GM19397 (cell line): Measurements from ENCODE around the gene SIX3.
A peak's percentile ranks its signal among the peaks of the same experiment; 100 is the strongest.

Experiments
- ATAC-seq: cut with Tn5 transposase; IDR thresholded peaks from one replicate; pipeline ENCODE4 v1.9.1; 2021; ENCODE audit warnings: mild to moderate bottlenecking, moderate library complexity; ENCODE audit not compliant: unreplicated experiment

SIX3 gene

GRCh38 chr2:44954889-44955592, 13.5 kb downstream of the SIX3 start:
- no peak for ATAC-seq

GRCh38 chr2:44955593-44956392, 14.3 kb downstream of the SIX3 start:
- ATAC-seq, result peak; percentile 62

GRCh38 chr2:44956843-44957242, 15.3 kb downstream of the SIX3 start:
- ATAC-seq, result no peak

- no peak for ATAC-seq
These were observed 16.3 kb downstream of the SIX3 start for GRCh38 chr2:44957656-44958327.

GRCh38 chr2:44959855-44960254, 18.4 kb downstream of the SIX3 start:
- no peak for ATAC-seq

GRCh38 chr2:44960871-44961270, 19.4 kb downstream of the SIX3 start:
- no peak for ATAC-seq

- ATAC-seq, result no peak
These were observed 20.7 kb downstream of the SIX3 start for GRCh38 chr2:44962176-44962695.

GRCh38 chr2:44964752-44965236, 23.3 kb downstream of the SIX3 start:
- no peak for ATAC-seq

GRCh38 chr2:44965684-44966083, 24.2 kb downstream of the SIX3 start:
- ATAC-seq, result no peak

GRCh38 chr2:44967056-44967455, 25.6 kb downstream of the SIX3 start:
- ATAC-seq, result no peak

GRCh38 chr2:44967727-44968432, 26.4 kb downstream of the SIX3 start:
- no peak for ATAC-seq

- ATAC-seq, result no peak
These were observed 28.4 kb downstream of the SIX3 start for GRCh38 chr2:44969936-44970335.

GRCh38 chr2:44970846-44971450, 29.4 kb downstream of the SIX3 start:
- no peak for ATAC-seq

GRCh38 chr2:44972771-44973535, 31.5 kb downstream of the SIX3 start:
- no peak for ATAC-seq

GRCh38 chr2:44974064-44974715, 32.7 kb downstream of the SIX3 start:
- ATAC-seq, result no peak

- no peak for ATAC-seq
These were observed 34.3 kb downstream of the SIX3 start for GRCh38 chr2:44975571-44976450.

GRCh38 chr2:44979581-44979980, 38.1 kb downstream of the SIX3 start:
- ATAC-seq, result no peak
